Prostate gland (tissue), 2 donors: ENCODE measurements around the gene TOP1. TPM values are rescaled to one million over a fixed set of nuclear protein-coding genes. Genes with fewer than 3 reads are reported as not detected.

Experiments
- DNase-seq: peaks from one replicate; pipeline ENCODE4 v3.0.0-alpha.2; 2019; ENCODE audit warnings: low spot score
- H3K27ac ChIP-seq, 2 donors: fragments of 200-600 bp; sonication (generic); 2 replicates each; pipeline ENCODE4 v1.5.1; 2017 to 2019
- H3K27me3 ChIP-seq: fragments of 200-600 bp; sonication (generic); replicated peaks from 2 replicates; pipeline ENCODE4 v1.5.1; 2019; ENCODE audit not compliant: insufficient read depth
- H3K36me3 ChIP-seq, 2 donors: fragments of 200-600 bp; sonication (generic); 1 replicate in 1 of 2; 2 replicates in 1 of 2; pipeline versions ENCODE4 v1.5.1 to v1.8.1; 2017 to 2019
- H3K4me1 ChIP-seq: fragments of 200-600 bp; sonication (generic); replicated peaks from 2 replicates; pipeline ENCODE4 v1.5.1; 2019
- H3K4me3 ChIP-seq, 2 donors: fragments of 200-600 bp; sonication (generic); 2 replicates each; pipeline ENCODE4 v1.5.1; 2017 to 2019
- H3K9me3 ChIP-seq: fragments of 200-600 bp; sonication (generic); 2 replicates; pipeline ENCODE4 v1.5.1; 2017
- POLR2A ChIP-seq: fragments of 450-650 bp; IDR thresholded peaks from one replicate; pipeline ENCODE4 v1.6.1; 2016; ENCODE audit warnings: antibody characterized with exemption, mild to moderate bottlenecking
- POLR2AphosphoS5 ChIP-seq: sonication (generic); formaldehyde crosslinking; IDR thresholded peaks from one replicate; pipeline ENCODE4 v1.6.1; 2017; ENCODE audit warnings: antibody characterized with exemption
- WGBS: methylation state at CpG from one replicate; pipeline ENCODE4 v1.1.5; 2018; 5-methylcytosine and 5-hydroxymethylcytosine counted together
- intact Hi-C: fragments of 100-400 bp; cut with DNase I; formaldehyde crosslinking; loops from one replicate; pipeline ENCODE4 v1.14.2; 2022
- total RNA-seq, 2 donors: library from RNA; depleted of rRNA; stranded (reverse); fragments of >200 nt; gene quantifications; one replicate each; pipeline ENCODE4 v1.1.0, GENCODE V29; 2016
- TF ChIP-seq, protein P1 (sequence below), 4 experiments: fragments of 200-600 bp in 2 of 4; fragments of 450-650 bp in 2 of 4; sonication (generic) in 2 of 4; IDR thresholded peaks; 1 replicate in 3 of 4; 2 replicates in 1 of 4; pipeline ENCODE4 v1.5.1; 2016 to 2019; ENCODE audit warnings: antibody characterized with exemption in 4 of 4, mild to moderate bottlenecking in 2 of 4, moderate library complexity in 2 of 4

Gene TOP1
- total RNA-seq, 2 donors from 2014 or later, result 32.3 to 36.9 TPM

DNA sequence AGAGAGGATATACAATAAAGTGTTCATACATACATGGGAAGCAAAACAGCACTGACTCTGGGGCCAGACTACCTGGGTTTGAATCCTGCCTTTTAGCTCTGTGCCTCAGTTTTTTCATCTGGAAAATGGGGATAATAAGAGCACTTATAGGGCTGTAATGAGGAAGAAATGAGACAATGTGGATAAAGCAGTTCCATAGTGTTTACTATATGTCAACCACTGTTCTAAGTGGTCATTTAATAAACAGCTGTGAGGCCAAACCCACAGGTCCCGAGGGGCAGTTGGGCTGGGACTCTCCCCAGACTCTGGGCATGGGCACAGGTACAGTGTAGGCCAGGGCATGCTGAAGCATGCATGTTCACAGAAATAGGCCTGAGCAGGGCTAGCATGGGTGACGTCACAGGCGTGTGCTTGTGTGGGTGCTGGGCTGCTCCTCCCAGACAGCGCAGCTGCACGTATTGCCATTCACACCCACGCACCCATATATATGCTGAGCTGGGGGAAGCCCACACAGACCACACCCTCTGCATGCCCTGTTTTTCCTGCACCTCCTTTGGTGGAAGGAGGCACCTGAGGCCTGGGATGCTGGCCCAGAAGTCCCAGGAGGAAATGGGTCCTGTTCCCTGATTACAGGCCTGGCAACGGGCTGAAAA is 105.2 kb downstream of the TOP1 start:
- Histone ChIP-seq H3K9me3 (no peaks in the 10 kb centered on the region), H3K27me3 (no peaks in the 10 kb centered on the region), H3K4me3 (no peak overlapping the region), H3K4me1 (no peaks in the 10 kb centered on the region), H3K36me3 (no peaks in the 10 kb centered on the region), H3K27ac (peak overlapping the region in 1 of 2 donors; percentile 22)
- intact Hi-C loops, result no loop called here
- DNase-seq, result peak; percentile 63
- TF ChIP-seq, protein P1, sequence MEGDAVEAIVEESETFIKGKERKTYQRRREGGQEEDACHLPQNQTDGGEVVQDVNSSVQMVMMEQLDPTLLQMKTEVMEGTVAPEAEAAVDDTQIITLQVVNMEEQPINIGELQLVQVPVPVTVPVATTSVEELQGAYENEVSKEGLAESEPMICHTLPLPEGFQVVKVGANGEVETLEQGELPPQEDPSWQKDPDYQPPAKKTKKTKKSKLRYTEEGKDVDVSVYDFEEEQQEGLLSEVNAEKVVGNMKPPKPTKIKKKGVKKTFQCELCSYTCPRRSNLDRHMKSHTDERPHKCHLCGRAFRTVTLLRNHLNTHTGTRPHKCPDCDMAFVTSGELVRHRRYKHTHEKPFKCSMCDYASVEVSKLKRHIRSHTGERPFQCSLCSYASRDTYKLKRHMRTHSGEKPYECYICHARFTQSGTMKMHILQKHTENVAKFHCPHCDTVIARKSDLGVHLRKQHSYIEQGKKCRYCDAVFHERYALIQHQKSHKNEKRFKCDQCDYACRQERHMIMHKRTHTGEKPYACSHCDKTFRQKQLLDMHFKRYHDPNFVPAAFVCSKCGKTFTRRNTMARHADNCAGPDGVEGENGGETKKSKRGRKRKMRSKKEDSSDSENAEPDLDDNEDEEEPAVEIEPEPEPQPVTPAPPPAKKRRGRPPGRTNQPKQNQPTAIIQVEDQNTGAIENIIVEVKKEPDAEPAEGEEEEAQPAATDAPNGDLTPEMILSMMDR (IDR thresholded peaks at IDR 0.05), result peak in 1 of 4 experiments; percentile 16
- TF ChIP-seq POLR2AphosphoS5 (peak; percentile 57), POLR2A (no peak)
- 40% methylated on average over 7 of the region's 7 CpGs for WGBS

DNA sequence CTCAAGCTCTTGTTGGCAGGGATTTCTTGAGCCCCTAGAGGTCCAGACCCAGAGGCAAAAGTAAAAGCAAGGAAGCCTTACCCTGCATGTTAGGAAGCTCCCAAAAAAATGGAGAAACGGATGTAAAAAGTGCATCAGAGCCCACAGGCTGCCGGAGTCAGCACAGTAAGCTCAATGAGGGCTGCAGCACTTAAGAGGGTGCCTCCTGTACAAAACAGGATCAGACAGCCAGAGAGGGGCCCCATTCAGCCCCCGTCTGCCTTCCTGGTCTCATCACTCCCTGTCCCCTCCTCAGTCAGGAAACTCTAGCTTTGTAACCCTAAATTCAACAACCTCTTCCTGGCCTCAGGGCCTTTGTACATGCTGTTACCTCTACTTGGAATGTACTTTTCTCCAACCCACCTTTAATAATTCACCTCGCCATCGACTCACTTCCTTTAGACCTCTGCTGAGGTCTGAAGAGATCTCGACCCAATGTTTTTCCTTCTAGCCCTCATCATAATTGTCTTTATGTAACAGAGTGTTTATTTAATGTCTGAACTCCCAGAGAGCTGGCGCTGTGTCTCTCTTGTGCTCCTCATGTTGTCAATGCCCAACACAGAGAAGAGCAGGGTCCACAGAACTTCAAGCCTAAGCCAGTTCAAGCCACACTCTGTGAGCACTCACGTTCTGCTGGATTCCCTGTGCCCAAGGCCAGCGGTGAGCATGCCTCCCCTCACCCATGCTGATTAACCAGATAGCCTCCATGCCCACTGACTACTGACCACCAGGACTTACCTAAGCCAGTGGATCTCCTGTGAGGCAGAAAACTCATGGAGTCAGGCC is 106.0 kb downstream of the TOP1 start:
- H3K9me3 ChIP-seq, result no peaks in the 10 kb centered on the region
- intact Hi-C loops, result no loop called here
- DNase-seq, result no peak
- TF ChIP-seq POLR2AphosphoS5 (peak; percentile 30), POLR2A (no peak)
- H3K4me1 ChIP-seq, result no peaks in the 10 kb centered on the region
- peak overlapping the region in 1 of 2 donors; percentile 32 for H3K27ac ChIP-seq
- 61% methylated on average over 9 of the region's 9 CpGs for WGBS
- H3K27me3 ChIP-seq, result no peaks in the 10 kb centered on the region
- H3K4me3 ChIP-seq, result no peak overlapping the region
- no peaks in the 10 kb centered on the region for H3K36me3 ChIP-seq

DNA sequence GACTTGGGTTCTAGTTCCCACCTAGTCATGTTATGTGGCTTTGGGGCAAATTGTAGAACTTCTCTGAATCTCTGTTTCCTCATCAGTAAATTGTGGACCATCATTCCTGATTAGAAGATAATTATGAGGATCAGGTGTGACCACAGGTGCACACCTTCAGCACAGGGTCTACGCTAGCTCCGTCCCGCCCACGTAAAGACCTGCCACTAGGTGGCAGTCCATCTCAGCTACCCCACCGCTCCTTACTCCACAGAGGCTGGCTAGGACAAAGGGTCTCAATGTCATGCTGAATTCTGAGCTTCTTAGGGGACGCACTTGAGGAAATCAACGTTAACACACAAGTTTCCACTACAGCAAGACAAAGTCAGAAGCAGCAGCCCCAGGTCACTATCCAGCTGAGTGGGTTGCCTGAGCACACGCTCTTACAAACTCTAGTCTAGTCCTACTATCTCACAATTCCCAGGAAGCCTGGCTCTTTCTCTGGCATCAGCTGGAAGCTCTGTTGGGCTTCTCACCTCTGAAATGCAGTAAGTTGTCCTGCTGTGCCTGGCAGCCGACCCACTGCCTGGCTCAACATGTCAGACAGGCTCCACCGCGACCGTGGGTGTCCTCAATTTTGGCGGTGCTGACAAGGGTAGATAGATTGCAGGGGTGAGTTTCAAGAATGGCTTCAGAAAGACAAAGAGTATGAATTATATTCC is 106.7 kb downstream of the TOP1 start:
- TF ChIP-seq, protein P1 (IDR thresholded peaks at IDR 0.05), result peak; percentile 37 to 72 (median 56)
- no peak for TF ChIP-seq POLR2AphosphoS5
- TF ChIP-seq POLR2A, result no peak
- no peaks in the 10 kb centered on the region for H3K36me3 ChIP-seq
- H3K9me3 ChIP-seq, result no peaks in the 10 kb centered on the region
- H3K27me3 ChIP-seq, result no peaks in the 10 kb centered on the region
- DNase-seq, result peak; percentile 35
- no peaks in the 10 kb centered on the region for H3K4me1 ChIP-seq
- H3K4me3 ChIP-seq, result no peak overlapping the region
- intact Hi-C loops, result no loop called here
- WGBS, result 47% methylated on average over 13 of the region's 13 CpGs
- H3K27ac ChIP-seq, result peak overlapping the region in 1 of 2 donors; percentile 32

DNA sequence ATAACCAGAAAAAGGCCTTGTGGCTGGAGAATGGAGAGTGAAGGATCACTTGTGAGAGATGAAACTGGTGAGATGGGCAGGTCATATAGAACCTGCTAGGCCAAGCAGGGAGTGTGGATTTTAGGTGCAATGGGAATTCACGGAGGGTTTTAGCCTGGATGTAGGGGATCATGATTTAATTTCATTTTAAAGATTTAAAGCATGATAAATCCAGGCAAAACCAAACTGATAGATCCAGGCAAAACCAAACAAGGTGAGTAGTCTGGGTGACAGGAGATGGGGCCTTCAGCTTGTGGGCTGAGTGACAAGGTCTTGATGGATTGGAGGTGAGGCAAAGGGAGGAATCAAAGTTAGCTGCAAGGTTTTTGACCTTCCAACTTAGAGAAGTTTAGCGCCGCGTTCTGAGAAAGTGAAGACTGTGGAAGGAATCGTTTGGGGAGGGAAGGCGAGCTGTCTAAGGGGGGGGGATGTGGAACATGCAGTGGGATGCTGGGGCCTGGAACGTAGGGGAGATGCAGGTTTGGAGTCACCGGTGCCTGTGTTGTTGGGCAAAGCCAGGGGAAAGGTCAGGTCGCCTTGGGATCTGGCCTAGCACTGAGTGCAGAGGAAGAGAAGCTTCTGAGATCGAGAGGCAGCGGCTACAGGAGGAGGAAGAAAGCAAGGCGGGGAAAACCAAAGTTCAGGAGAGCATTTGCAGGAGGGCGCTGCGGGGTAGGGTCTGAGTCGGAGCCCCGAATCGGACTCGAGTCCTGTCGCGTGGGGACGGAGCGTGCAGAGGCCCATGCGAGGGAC is 107.5 kb downstream of the TOP1 start:
- no peaks in the 10 kb centered on the region for H3K4me1 ChIP-seq
- no peaks in the 10 kb centered on the region for H3K36me3 ChIP-seq
- H3K4me3 ChIP-seq, result peak overlapping the region; percentile 84 to 98
- H3K9me3 ChIP-seq, result no peaks in the 10 kb centered on the region
- intact Hi-C loops, result no loop called here
- H3K27ac ChIP-seq, result peak overlapping the region; percentile 93 to 96
- WGBS, result 34% methylated on average over 23 of the region's 23 CpGs
- no peaks in the 10 kb centered on the region for H3K27me3 ChIP-seq
- DNase-seq, result no peak
- no peak for TF ChIP-seq POLR2A
- TF ChIP-seq POLR2AphosphoS5, result no peak
- TF ChIP-seq, protein P1 (IDR thresholded peaks at IDR 0.05), result no peak
